NB4 (cell line): ENCODE data around the gene BCL2L13.
A peak's percentile ranks its signal among the peaks of the same experiment; 100 is the strongest.
"Not testable (repeated sequence)": the region's sequence is repeated elsewhere in the genome, so short reads cannot be mapped to it uniquely, and the experiment has no call there.

Experiments
- DNase-seq: peaks from one replicate; pipeline ENCODE4 v3.0.0; 2010; ENCODE audit warnings: low read depth
- H3K4me3 ChIP-seq: one replicate; pipeline ENCODE4 v1.5.1; 2011; ENCODE audit warnings: mild to moderate bottlenecking, low read depth, low read length, moderate library complexity
- CTCF ChIP-seq: IDR thresholded peaks from one replicate; pipeline ENCODE4 v1.5.1; 2012; ENCODE audit warnings: low read depth, low read length
- MAX ChIP-seq: IDR thresholded peaks from 2 replicates; pipeline ENCODE4 v1.6.1; 2011; ENCODE audit warnings: low read depth, low read length
- MYC ChIP-seq: IDR thresholded peaks from 2 replicates; pipeline ENCODE4 v1.6.1; 2011; ENCODE audit warnings: low read depth, low read length
- POLR2A ChIP-seq: IDR thresholded peaks from 2 replicates; pipeline ENCODE4 v1.6.1; 2011; ENCODE audit warnings: mild to moderate bottlenecking; ENCODE audit not compliant: insufficient read length; ENCODE audit errors: extremely low read depth

Gene BCL2L13

GRCh38 chr22:17695986-17696385 is 57.4 kb downstream of the BCL2L13 start:
- TF ChIP-seq CTCF (no peak), MYC (no peak), POLR2A (no peak), MAX (no peak)
- H3K4me3 ChIP-seq = no peak overlapping the region
- DNase-seq = no peak

- DNase-seq = peak; percentile 52
- H3K4me3 ChIP-seq = not testable (repeated sequence)
These were observed 58.6 kb downstream of the BCL2L13 start for GRCh38 chr22:17697196-17697595.

- not testable (repeated sequence) for H3K4me3 ChIP-seq, DNase-seq
These were observed 59.7 kb downstream of the BCL2L13 start for GRCh38 chr22:17698276-17698675.

- no peak for TF ChIP-seq CTCF
- no peak for TF ChIP-seq POLR2A
- no peak for TF ChIP-seq MYC
- TF ChIP-seq MAX = no peak
- DNase-seq = no peak
These were observed 60.4 kb downstream of the BCL2L13 start for GRCh38 chr22:17698948-17699347.

GRCh38 chr22:17699696-17700340 is 61.3 kb downstream of the BCL2L13 start:
- H3K4me3 ChIP-seq = no peak overlapping the region
- TF ChIP-seq MAX (no peak), CTCF (no peak), POLR2A (no peak), MYC (no peak)
- DNase-seq = peak; percentile 9

More at GRCh38 chr22:17698948-17699347, 60.4 kb downstream of the BCL2L13 start:
- H3K4me3 ChIP-seq = no peak overlapping the region

GRCh38 chr22:17700778-17701177 is 62.2 kb downstream of the BCL2L13 start:
- DNase-seq = no peak
- TF ChIP-seq MYC = no peak
- TF ChIP-seq POLR2A = no peak
- no peak for TF ChIP-seq MAX
- no peak for TF ChIP-seq CTCF
- H3K4me3 ChIP-seq = no peak overlapping the region

- no peak for DNase-seq
- TF ChIP-seq CTCF (no peak), POLR2A (no peak), MYC (no peak), MAX (no peak)
- H3K4me3 ChIP-seq = no peak overlapping the region
These were observed 65.3 kb downstream of the BCL2L13 start for GRCh38 chr22:17703811-17704210.
